ENCODE results near the gene RNF212.

Gene RNF212

GRCh38 chr4:1051472-1051871 is 61.9 kb downstream of the RNF212 start:
- no peak for TF ChIP-seq CTCF (IDR thresholded peaks at IDR 0.05; ENCODE audit: low read depth, low read length)
- in situ Hi-C loops (cut with HindIII; ENCODE audit: low sequenced_read_pairs): no loop called here
- no peak for DNase-seq (ENCODE audit: low read depth, low spot score)
- no peak overlapping the region for H3K4me3 ChIP-seq (ENCODE audit: low read depth, low read length)

GRCh38 chr4:1050486-1051213 is 62.7 kb downstream of the RNF212 start:
- no peak overlapping the region for H3K4me3 ChIP-seq (ENCODE audit: low read depth, low read length)
- peak; percentile 54 for TF ChIP-seq CTCF (IDR thresholded peaks at IDR 0.05; ENCODE audit: low read depth, low read length)
- DNase-seq (ENCODE audit: low read depth, low spot score): no peak
- in situ Hi-C loops (cut with HindIII; ENCODE audit: low sequenced_read_pairs): no loop called here

GRCh38 chr4:1049591-1049905 is 63.8 kb downstream of the RNF212 start:
- no peak for DNase-seq (ENCODE audit: low read depth, low spot score)
- no peak for TF ChIP-seq CTCF (IDR thresholded peaks at IDR 0.05; ENCODE audit: low read depth, low read length)
- in situ Hi-C loops (cut with HindIII; ENCODE audit: low sequenced_read_pairs): no loop called here
- no peak overlapping the region for H3K4me3 ChIP-seq (ENCODE audit: low read depth, low read length)

GRCh38 chr4:1048773-1049590 is 64.4 kb downstream of the RNF212 start:
- DNase-seq (ENCODE audit: low read depth, low spot score): no peak
- no peak for TF ChIP-seq CTCF (IDR thresholded peaks at IDR 0.05; ENCODE audit: low read depth, low read length)
- in situ Hi-C loops (cut with HindIII; ENCODE audit: low sequenced_read_pairs): no loop called here

GRCh38 chr4:1047976-1048772 is 65.2 kb downstream of the RNF212 start:
- no peak overlapping the region for H3K4me3 ChIP-seq (ENCODE audit: low read depth, low read length)
- DNase-seq (ENCODE audit: low read depth, low spot score): no peak
- TF ChIP-seq CTCF (IDR thresholded peaks at IDR 0.05; ENCODE audit: low read depth, low read length): no peak
- in situ Hi-C loops (cut with HindIII; ENCODE audit: low sequenced_read_pairs): no loop called here

More at GRCh38 chr4:1048773-1049590, 64.4 kb downstream of the RNF212 start:
- no peak overlapping the region for H3K4me3 ChIP-seq (ENCODE audit: low read depth, low read length)
